WTC11 (cell line): ENCODE data around the gene VRTN. TPM values are rescaled to one million over a fixed set of nuclear protein-coding genes. Genes with fewer than 3 reads are reported as not detected.
A peak's percentile ranks its signal among the peaks of the same experiment; 100 is the strongest.

Experiments used
- ATAC-seq: fragments of 200-7000 bp; cut with Tn5 transposase; 2 replicates; pipeline ENCODE4 v1.10.0; 2021; ENCODE audit warnings: mild to moderate bottlenecking, moderate library complexity
- CTCF ChIA-PET: fragments of 300-600 bp; sonication (Branson Sonifier 250); formaldehyde crosslinking; loops from one replicate; lab custom pipeline; 2021; ENCODE audit warnings: antibody characterized with exemption; lab: Charles Lee
- POLR2A ChIA-PET: fragments of 350-600 bp; sonication (Branson Sonifier 250); formaldehyde crosslinking; loops from one replicate; lab custom pipeline; 2021; ENCODE audit warnings: antibody characterized with exemption; lab: Charles Lee
- DNase-seq: peaks from one replicate; pipeline ENCODE4 v3.0.0; 2021; ENCODE audit warnings: low spot score
- H3K27ac Mint-ChIP-seq: 2 replicates; pipeline ENCODE4 v1.8.0; 2021; ENCODE audit warnings: mixed read lengths
- H3K27me3 Mint-ChIP-seq: 2 replicates; pipeline ENCODE4 v1.8.0; 2021; ENCODE audit warnings: low read depth, mild to moderate bottlenecking, moderate library complexity, mixed read lengths
- H3K36me3 Mint-ChIP-seq: 2 replicates; pipeline ENCODE4 v1.8.0; 2021; ENCODE audit warnings: mixed read lengths
- H3K4me1 Mint-ChIP-seq: 2 replicates; pipeline ENCODE4 v1.8.0; 2022; ENCODE audit warnings: mixed read lengths
- H3K4me3 Mint-ChIP-seq: 2 replicates; pipeline ENCODE4 v1.8.0; 2021; ENCODE audit warnings: mild to moderate bottlenecking, moderate library complexity, mixed read lengths
- H3K9me3 Mint-ChIP-seq: 2 replicates; pipeline ENCODE4 v1.8.0; 2021; ENCODE audit warnings: mixed read lengths
- ATF2 ChIP-seq: sonication (generic); formaldehyde crosslinking; IDR thresholded peaks from 2 replicates; pipeline ENCODE4 v1.8.1; 2022; ENCODE audit warnings: low read depth, missing genetic modification reagents, borderline replicate concordance
- CDX4 ChIP-seq: fragments of 250-450 bp; sonication (Bioruptor Pico); IDR thresholded peaks from 2 replicates; pipeline ENCODE4 v1.9.0; 2021; ENCODE audit warnings: moderate library complexity, mild to moderate bottlenecking, inconsistent platforms, borderline replicate concordance
- CREB1 ChIP-seq: sonication (generic); formaldehyde crosslinking; IDR thresholded peaks from 2 replicates; pipeline ENCODE4 v1.8.0; 2023; ENCODE audit warnings: mild to moderate bottlenecking, missing genetic modification reagents
- CREM ChIP-seq: sonication (generic); formaldehyde crosslinking; IDR thresholded peaks from 2 replicates; pipeline ENCODE4 v1.8.1; 2022; ENCODE audit warnings: mild to moderate bottlenecking, missing genetic modification reagents, moderate library complexity
- E2F1 ChIP-seq: sonication (generic); formaldehyde crosslinking; IDR thresholded peaks from 2 replicates; pipeline ENCODE4 v1.8.0; 2022; ENCODE audit warnings: mild to moderate bottlenecking, missing genetic modification reagents
- E2F4 ChIP-seq: sonication (generic); formaldehyde crosslinking; IDR thresholded peaks from 2 replicates; pipeline ENCODE4 v1.8.1; 2022; ENCODE audit warnings: low read depth, mild to moderate bottlenecking, moderate library complexity, missing genetic modification reagents, borderline replicate concordance
- ETV6 ChIP-seq: sonication (generic); formaldehyde crosslinking; IDR thresholded peaks from 2 replicates; pipeline ENCODE4 v1.8.1; 2022; ENCODE audit warnings: mild to moderate bottlenecking, missing genetic modification reagents
- FOXP1 ChIP-seq: sonication (generic); formaldehyde crosslinking; IDR thresholded peaks from 2 replicates; pipeline ENCODE4 v1.8.0; 2022; ENCODE audit warnings: missing genetic modification reagents, mild to moderate bottlenecking, moderate library complexity, borderline replicate concordance
- GTF2I ChIP-seq: fragments of 250-450 bp; sonication (Bioruptor Pico); conservative IDR thresholded peaks from 2 replicates; pipeline ENCODE4 v1.4.0; 2021; ENCODE audit warnings: mild to moderate bottlenecking
- HMGA2 ChIP-seq: fragments of 250-450 bp; sonication (Bioruptor Pico); IDR thresholded peaks from 2 replicates; pipeline ENCODE4 v1.4.0; 2021; ENCODE audit warnings: mild to moderate bottlenecking, moderate library complexity
- JUN ChIP-seq: sonication (generic); formaldehyde crosslinking; IDR thresholded peaks from 2 replicates; pipeline ENCODE4 v1.8.0; 2023; ENCODE audit warnings: mild to moderate bottlenecking, missing genetic modification reagents
- KAT7 ChIP-seq: sonication (generic); formaldehyde crosslinking; IDR thresholded peaks from 2 replicates; pipeline ENCODE4 v1.8.1; 2023; ENCODE audit warnings: missing genetic modification reagents, mild to moderate bottlenecking, borderline replicate concordance
- MAX ChIP-seq: sonication (generic); formaldehyde crosslinking; IDR thresholded peaks from 2 replicates; pipeline ENCODE4 v1.8.0; 2022; ENCODE audit warnings: mild to moderate bottlenecking, missing genetic modification reagents
- MXD4 ChIP-seq: fragments of 250-450 bp; sonication (Bioruptor Pico); IDR thresholded peaks from 2 replicates; pipeline ENCODE4 v1.8.0; 2021; ENCODE audit warnings: mild to moderate bottlenecking, moderate library complexity, borderline replicate concordance
- MYBL2 ChIP-seq: sonication (generic); formaldehyde crosslinking; IDR thresholded peaks from 2 replicates; pipeline ENCODE4 v1.8.1; 2023; ENCODE audit warnings: mild to moderate bottlenecking, moderate library complexity, missing genetic modification reagents
- SMAD3 ChIP-seq: sonication (generic); formaldehyde crosslinking; IDR thresholded peaks from 2 replicates; pipeline ENCODE4 v1.8.0; 2022; ENCODE audit warnings: missing genetic modification reagents, mild to moderate bottlenecking, borderline replicate concordance
- SMAD4 ChIP-seq: sonication (generic); formaldehyde crosslinking; IDR thresholded peaks from 2 replicates; pipeline ENCODE4 v1.8.0; 2022; ENCODE audit warnings: mild to moderate bottlenecking, missing genetic modification reagents
- TCF7 ChIP-seq: sonication (generic); formaldehyde crosslinking; IDR thresholded peaks from 2 replicates; pipeline ENCODE4 v1.8.0; 2022; ENCODE audit warnings: mild to moderate bottlenecking, low read depth, missing genetic modification reagents, moderate library complexity
- TEAD1 ChIP-seq: sonication (generic); formaldehyde crosslinking; IDR thresholded peaks from 2 replicates; pipeline ENCODE4 v1.8.0; 2022; ENCODE audit warnings: mild to moderate bottlenecking, missing genetic modification reagents
- TEAD4 ChIP-seq: sonication (generic); formaldehyde crosslinking; IDR thresholded peaks from 2 replicates; pipeline ENCODE4 v1.8.0; 2022; ENCODE audit warnings: mild to moderate bottlenecking, missing genetic modification reagents
- ZNF512 ChIP-seq: sonication (generic); formaldehyde crosslinking; IDR thresholded peaks from 2 replicates; pipeline ENCODE4 v1.8.1; 2022; ENCODE audit warnings: missing genetic modification reagents, borderline replicate concordance
- ZNF671 ChIP-seq: fragments of 250-450 bp; sonication (Bioruptor Pico); IDR thresholded peaks from 2 replicates; pipeline ENCODE4 v1.8.0; 2021; ENCODE audit warnings: mild to moderate bottlenecking
- total RNA-seq: library from RNA; stranded (reverse); gene quantifications from 3 replicates; pipeline ENCODE4 v1.2.3, GENCODE V29; 2021

VRTN gene
- total RNA-seq, 1 experiment from 2014 or later: 106 TPM

- TF ChIP-seq E2F4 (CRISPR knock-in tag) (no peak), MAX (CRISPR knock-in tag) (no peak), GTF2I (no peak), TEAD1 (CRISPR knock-in tag) (no peak), HMGA2 (CRISPR knock-in tag) (no peak), CREM (CRISPR knock-in tag) (no peak), SMAD4 (CRISPR knock-in tag) (no peak), ZNF512 (CRISPR knock-in tag) (no peak)
- TF ChIP-seq, all 79 proteins: peak for 0
Observed at GRCh38 chr14:74400031-74400685, 51.9 kb downstream of the VRTN start (continued).

GRCh38 chr14:74400919-74401503, 52.7 kb downstream of the VRTN start:
- H3K4me1 Mint-ChIP-seq: peaks cover 54% of the 10 kb centered on the region
- ChIA-PET POLR2A (no interaction called here), CTCF (interaction anchor here (0.5 to 3.1 kb wide), 25 partner anchors 8 to 172 kb away, joined by 3 to 17 read pairs (median 5); partner anchors contain the start of genes ISCA2, NPC2, SYNDIG1L and VRTN)
- no peaks in the 10 kb centered on the region for H3K27me3 Mint-ChIP-seq
- H3K27ac Mint-ChIP-seq: peak overlapping the region; percentile 58
- no peak; the same call in 1 of the 2 replicates for ATAC-seq
- DNase-seq: no peak
- TF ChIP-seq ZNF671 (no peak), CDX4 (CRISPR knock-in tag) (no peak), CREM (CRISPR knock-in tag) (no peak), MYBL2 (CRISPR knock-in tag) (no peak), TEAD4 (CRISPR knock-in tag) (no peak), ATF2 (CRISPR knock-in tag) (no peak), SMAD4 (CRISPR knock-in tag) (no peak), GTF2I (peak; percentile 95), MXD4 (no peak), TEAD1 (CRISPR knock-in tag) (0 out of 2 replicates have a peak, but pooled peaks have one; percentile 29)
- TF ChIP-seq, all 79 proteins: peak for 2
- Mint-ChIP-seq H3K36me3 (no peaks in the 10 kb centered on the region), H3K9me3 (no peaks in the 10 kb centered on the region), H3K4me3 (peak overlapping the region; percentile 60; the same call in 1 of the 2 replicates)

- ATAC-seq: peak; percentile 73
- POLR2A ChIA-PET: interaction anchor here (0.5 kb wide), 1 partner anchor 45 kb away, joined by 4 read pairs; no protein-coding TSS in a partner anchor
- peak; percentile 70 for DNase-seq
Observed at GRCh38 chr14:74401504-74402241, 53.4 kb downstream of the VRTN start.

More at GRCh38 chr14:74401504-74402241, 53.4 kb downstream of the VRTN start:
- H3K4me3 Mint-ChIP-seq: peak overlapping the region; percentile 60
- H3K36me3 Mint-ChIP-seq: no peaks in the 10 kb centered on the region
- peaks cover 50% of the 10 kb centered on the region for H3K4me1 Mint-ChIP-seq
- CTCF ChIA-PET: interaction anchor here (1.0 to 3.1 kb wide), 9 partner anchors 10 to 172 kb away, joined by 3 to 17 read pairs (median 5); partner anchors contain the start of genes ISCA2, NPC2, SYNDIG1L and VRTN
- peak overlapping the region; percentile 58 for H3K27ac Mint-ChIP-seq
- H3K27me3 Mint-ChIP-seq: no peaks in the 10 kb centered on the region
- TF ChIP-seq CREB1 (CRISPR knock-in tag) (0 out of 2 replicates have a peak, but pooled peaks have one; percentile 35), E2F4 (CRISPR knock-in tag) (no peak), SMAD3 (CRISPR knock-in tag) (0 out of 2 replicates have a peak, but pooled peaks have one; percentile 41), ETV6 (0 out of 2 replicates have a peak, but pooled peaks have one; percentile 12), FOXP1 (CRISPR knock-in tag) (no peak), JUN (CRISPR knock-in tag) (no peak), TEAD1 (CRISPR knock-in tag) (0 out of 2 replicates have a peak, but pooled peaks have one; percentile 15), KAT7 (CRISPR knock-in tag) (no peak), TCF7 (CRISPR knock-in tag) (no peak), E2F1 (no peak)
- TF ChIP-seq, all 79 proteins: peak for 4
- H3K9me3 Mint-ChIP-seq: no peaks in the 10 kb centered on the region
